IMR-90 (cell line): ENCODE data around the gene DENND6A. TPM values are rescaled to one million over a fixed set of nuclear protein-coding genes. Genes with fewer than 3 reads are reported as not detected.

Source experiments
- ATAC-seq: fragments of 200-7000 bp; cut with Tn5 transposase; 2 replicates; pipeline ENCODE4 v1.9.1; 2020; ENCODE audit warnings: low read depth, mild to moderate bottlenecking, moderate library complexity
- BruUV-seq: library from RNA; stranded (reverse); fragments of 400-500 nt; replicated peaks from 2 replicates; lab custom pipeline; 2021; lab: Mats Ljungman, UMichigan
- CTCF ChIA-PET: fragments of 300-600 bp; formaldehyde crosslinking; extraction: SDS; loops from one replicate; lab custom pipeline; 2021; ENCODE audit warnings: antibody characterized with exemption; lab: Yijun Ruan, JAX
- POLR2A ChIA-PET: fragments of 300-600 bp; sonication (Branson Sonifier 250); formaldehyde crosslinking; loops from one replicate; lab custom pipeline; 2022; ENCODE audit warnings: antibody characterized with exemption; ENCODE audit not compliant: unreplicated experiment; lab: Charles Lee
- DNase-seq: peaks from one replicate; pipeline ENCODE4 v3.0.0; 2013
- H2AFZ ChIP-seq: replicated peaks from 2 replicates; pipeline ENCODE3; 2013; ENCODE audit warnings: low read length, mild to moderate bottlenecking; ENCODE audit not compliant: poor library complexity
- H2AK5ac ChIP-seq: 2 replicates; pipeline ENCODE4 v1.6.1; 2013; ENCODE audit warnings: low read depth, low read length, inconsistent platforms
- H2AK9ac ChIP-seq: replicated peaks from 2 replicates; pipeline ENCODE3; 2013; ENCODE audit warnings: mild to moderate bottlenecking, low read depth, low read length, moderate library complexity; ENCODE audit not compliant: poor library complexity
- H2BK120ac ChIP-seq: 2 replicates; pipeline ENCODE4 v1.6.1; 2013; ENCODE audit warnings: low read depth, low read length, inconsistent platforms
- H2BK15ac ChIP-seq: 3 replicates; pipeline ENCODE4 v1.6.1; 2013; ENCODE audit warnings: low read depth, low read length, inconsistent platforms
- H2BK20ac ChIP-seq: 2 replicates; pipeline ENCODE4 v1.6.1; 2013; ENCODE audit warnings: low read depth, mild to moderate bottlenecking, inconsistent platforms, low read length, moderate library complexity
- H2BK5ac ChIP-seq: 2 replicates; pipeline ENCODE4 v1.6.1; 2013; ENCODE audit warnings: mild to moderate bottlenecking, low read depth, low read length, inconsistent platforms; ENCODE audit not compliant: poor library complexity, severe bottlenecking
- H3K14ac ChIP-seq: replicated peaks from 2 replicates; pipeline ENCODE4 v1.6.1; 2013; ENCODE audit warnings: low read depth, low read length, inconsistent platforms
- H3K18ac ChIP-seq: 2 replicates; pipeline ENCODE4 v1.6.1; 2013; ENCODE audit warnings: low read depth, low read length, control low read depth
- H3K23ac ChIP-seq: 2 replicates; pipeline ENCODE4 v1.6.1; 2013; ENCODE audit warnings: low read depth, low read length, inconsistent platforms
- H3K27ac ChIP-seq: 2 replicates; pipeline ENCODE4 v1.5.1; 2013; ENCODE audit warnings: mild to moderate bottlenecking, control low read depth, low read length; ENCODE audit not compliant: insufficient read depth
- H3K27me3 ChIP-seq: 2 replicates; pipeline ENCODE4 v1.6.1; 2013; ENCODE audit warnings: low read length; ENCODE audit not compliant: control insufficient read depth, insufficient read depth
- H3K36me3 ChIP-seq: 2 replicates; pipeline ENCODE4 v1.6.1; 2013; ENCODE audit warnings: low read length, mixed read lengths; ENCODE audit not compliant: control insufficient read depth, insufficient read depth
- H3K4ac ChIP-seq: 2 replicates; pipeline ENCODE4 v1.6.1; 2013; ENCODE audit warnings: low read depth, low read length, inconsistent platforms
- H3K4me1 ChIP-seq: 2 replicates; pipeline ENCODE4 v1.6.1; 2013; ENCODE audit warnings: low read length, mixed read lengths; ENCODE audit not compliant: control insufficient read depth, insufficient read depth
- H3K4me2 ChIP-seq: 2 replicates; pipeline ENCODE4 v1.6.1; 2013; ENCODE audit warnings: low read depth, mild to moderate bottlenecking, control low read depth, low read length, moderate library complexity
- H3K4me3 ChIP-seq: 2 replicates; pipeline ENCODE4 v1.5.1; 2013; ENCODE audit warnings: low read depth, mild to moderate bottlenecking, control low read depth, low read length, moderate library complexity; ENCODE audit not compliant: insufficient read depth
- H3K56ac ChIP-seq: 2 replicates; pipeline ENCODE4 v1.6.1; 2013; ENCODE audit warnings: low read length, inconsistent platforms; ENCODE audit not compliant: insufficient read depth; ENCODE audit errors: extremely low read depth
- H3K79me1 ChIP-seq, 2 experiments: 2 replicates each; pipeline ENCODE4 v1.6.1; 2013; ENCODE audit warnings: low read length in 2 of 2, inconsistent platforms in 1 of 2, low read depth in 1 of 2
- H3K9ac ChIP-seq: 2 replicates; pipeline ENCODE4 v1.6.1; 2013; ENCODE audit warnings: low read depth, low read length, control low read depth
- H3K9me1 ChIP-seq: 2 replicates; pipeline ENCODE4 v1.6.1; 2013; ENCODE audit warnings: low read length, inconsistent platforms; ENCODE audit not compliant: insufficient read depth
- H3K9me3 ChIP-seq: 2 replicates; pipeline ENCODE4 v1.6.1; 2013; ENCODE audit warnings: low read length; ENCODE audit not compliant: control insufficient read depth, insufficient read depth
- H4K20me1 ChIP-seq: 2 replicates; pipeline ENCODE4 v1.6.1; 2013; ENCODE audit warnings: low read length, inconsistent platforms; ENCODE audit not compliant: insufficient read depth
- H4K5ac ChIP-seq: 2 replicates; pipeline ENCODE4 v1.6.1; 2013; ENCODE audit warnings: mild to moderate bottlenecking, low read depth, low read length, control low read depth
- H4K8ac ChIP-seq, 2 experiments: 2 replicates each; pipeline ENCODE4 v1.6.1; 2013; ENCODE audit warnings: low read depth in 2 of 2, low read length in 2 of 2, control low read depth in 1 of 2, inconsistent platforms in 1 of 2
- H4K91ac ChIP-seq: 2 replicates; pipeline ENCODE4 v1.6.1; 2013; ENCODE audit warnings: low read depth, low read length, inconsistent platforms; ENCODE audit not compliant: insufficient read depth
- BHLHE40 ChIP-seq: fragments of 150-350 bp; IDR thresholded peaks from 2 replicates; pipeline ENCODE4 v1.6.1; 2016; ENCODE audit warnings: mild to moderate bottlenecking, low read depth, low read length
- CEBPB ChIP-seq: IDR thresholded peaks from 2 replicates; pipeline ENCODE4 v1.6.1; 2012; ENCODE audit warnings: low read depth, low read length, improper control_type of control experiment
- FOS ChIP-seq: fragments of 150-350 bp; IDR thresholded peaks from 2 replicates; pipeline ENCODE4 v1.6.1; 2016; ENCODE audit warnings: low read depth, low read length
- MAFK ChIP-seq: IDR thresholded peaks from 2 replicates; pipeline ENCODE4 v1.6.1; 2012; ENCODE audit warnings: low read depth, low read length, improper control_type of control experiment
- MAZ ChIP-seq: IDR thresholded peaks from 2 replicates; pipeline ENCODE4 v1.6.1; 2012; ENCODE audit warnings: low read depth, mild to moderate bottlenecking, low read length, improper control_type of control experiment, moderate library complexity, borderline replicate concordance
- MXI1 ChIP-seq: IDR thresholded peaks from 2 replicates; pipeline ENCODE4 v1.6.1; 2012; ENCODE audit warnings: low read depth, mild to moderate bottlenecking, low read length, moderate library complexity, borderline replicate concordance
- NFE2L2 ChIP-seq: fragments of 150-350 bp; IDR thresholded peaks from 2 replicates; pipeline ENCODE4 v1.6.1; 2016; ENCODE audit warnings: low read depth, mild to moderate bottlenecking, low read length
- POLR2A ChIP-seq: IDR thresholded peaks from 2 replicates; pipeline ENCODE4 v1.6.1; 2012; ENCODE audit warnings: mild to moderate bottlenecking, low read depth, low read length
- RAD21 ChIP-seq: IDR thresholded peaks from 2 replicates; pipeline ENCODE4 v1.6.1; 2012; ENCODE audit warnings: low read length, improper control_type of control experiment
- RCOR1 ChIP-seq: IDR thresholded peaks from 2 replicates; pipeline ENCODE4 v1.6.1; 2012; ENCODE audit warnings: mild to moderate bottlenecking, low read length, improper control_type of control experiment; ENCODE audit not compliant: insufficient replicate concordance
- RFX5 ChIP-seq: IDR thresholded peaks from 2 replicates; pipeline ENCODE4 v1.8.0; 2012; ENCODE audit warnings: low read depth, mild to moderate bottlenecking, low read length, moderate library complexity
- SMC3 ChIP-seq: fragments of 150-350 bp; IDR thresholded peaks from 2 replicates; pipeline ENCODE4 v1.6.1; 2016; ENCODE audit warnings: low read depth, mild to moderate bottlenecking, antibody characterized with exemption, low read length, moderate library complexity
- USF2 ChIP-seq: fragments of 150-350 bp; IDR thresholded peaks from 2 replicates; pipeline ENCODE4 v1.6.1; 2017; ENCODE audit warnings: mild to moderate bottlenecking, antibody characterized with exemption, low read length, low read depth
- WGBS, 2 experiments: methylation state at CpG; one replicate each; pipeline versions ENCODE4 v1.1.5 to v1.1.7; 2013; ENCODE audit warnings: missing lambda C conversion rate in 2 of 2; ENCODE audit not compliant: insufficient read length in 1 of 2; ENCODE audit errors: extremely low coverage in 2 of 2; 5-methylcytosine and 5-hydroxymethylcytosine counted together
- dilution Hi-C: fragments of 300-500 bp; cut with HindIII; formaldehyde crosslinking; loops from one replicate; pipeline ENCODE4 v1.14.3; 2018; ENCODE audit warnings: low sequenced_read_pairs; ENCODE audit not compliant: unreplicated experiment
- in situ Hi-C: fragments of 300-500 bp; cut with MboI; formaldehyde crosslinking; loops from 3 replicates; pipeline ENCODE4 v1.14.3; 2019; ENCODE audit warnings: low sequenced_read_pairs, inconsistent platforms, mixed read lengths
- intact Hi-C: fragments of 100-400 bp; cut with micrococcal nuclease; formaldehyde crosslinking; loops from 2 replicates; pipeline ENCODE4 v1.10.0; 2022
- polyA plus RNA-seq, 3 experiments: library from polyadenylated mRNA; depleted of rRNA; stranded (reverse); fragments of >200 nt; gene quantifications; 2 replicates each; pipeline ENCODE4 v1.2.3, GENCODE V29; 2012; ENCODE audit warnings: low replicate concordance in 1 of 3
- total RNA-seq: library from RNA; depleted of rRNA; stranded (reverse); fragments of >200 nt; gene quantifications from 2 replicates; pipeline ENCODE4 v1.2.3, GENCODE V29; 2012
- TF ChIP-seq, protein P1 (sequence below): fragments of 150-350 bp; IDR thresholded peaks from 2 replicates; pipeline ENCODE4 v1.6.1; 2016; ENCODE audit warnings: low read depth, mild to moderate bottlenecking, low read length, moderate library complexity, borderline replicate concordance
- TF ChIP-seq, protein P2 (sequence below): conservative IDR thresholded peaks from 2 replicates; pipeline ENCODE4 v1.5.1; 2012; ENCODE audit warnings: mild to moderate bottlenecking, low read depth, low read length, improper control_type of control experiment

The DENND6A gene
- total and polyA plus RNA-seq, 2 of the 4 experiments (the other 2 are of a cell fraction) = 3.8 to 9.0 TPM

DNA sequence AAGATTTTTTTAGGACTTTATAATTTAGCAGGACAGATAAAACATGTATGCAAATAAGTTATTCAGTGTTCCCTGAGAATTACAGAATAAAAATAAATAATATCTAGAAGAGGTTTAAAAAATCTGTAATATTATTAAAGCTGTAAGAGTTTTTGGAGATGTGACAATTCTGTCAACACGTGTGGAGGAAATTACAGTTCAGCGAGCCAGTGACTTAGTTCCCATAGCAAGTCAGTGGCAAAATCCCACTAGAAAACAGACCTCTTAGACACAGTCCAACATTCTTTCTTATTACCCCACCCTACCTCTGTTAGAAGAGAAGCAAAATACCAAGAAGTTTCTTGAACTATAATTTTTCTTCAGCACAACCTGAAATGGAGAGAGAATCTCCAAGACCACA, 16.2 kb upstream of the DENND6A start:
- no TSS peak for BruUV-seq

More for the DNA sequence above, 16.2 kb upstream of the DENND6A start:
- no peaks in the 10 kb centered on the region for H3K36me3 ChIP-seq
- H4K8ac ChIP-seq = no peak overlapping the region
- no peak overlapping the region for H2AK9ac ChIP-seq
- H3K18ac ChIP-seq = no peak overlapping the region
- in situ Hi-C loops = no loop called here
- H4K5ac ChIP-seq = no peak overlapping the region
- intact Hi-C loops = no loop called here
- H3K4me3 ChIP-seq = no peak overlapping the region
- no peak overlapping the region for H3K27ac ChIP-seq
- H2AK5ac ChIP-seq = no peak overlapping the region
- no peaks in the 10 kb centered on the region for H3K79me1 ChIP-seq
- no peak overlapping the region for H3K56ac ChIP-seq
- H4K20me1 ChIP-seq = no peaks in the 10 kb centered on the region
- H3K4ac ChIP-seq = no peak overlapping the region
- H3K4me2 ChIP-seq = no peak overlapping the region
- POLR2A ChIA-PET = no interaction called here
- H2BK120ac ChIP-seq = no peak overlapping the region
- no peak overlapping the region for H2BK20ac ChIP-seq
- no peaks in the 10 kb centered on the region; the same call in 1 of the 2 replicates for H3K4me1 ChIP-seq
- H4K91ac ChIP-seq = no peak overlapping the region
- no peak overlapping the region for H2BK15ac ChIP-seq
- no peak for ATAC-seq
- H3K9me3 ChIP-seq = no peaks in the 10 kb centered on the region
- no peak overlapping the region for H3K9ac ChIP-seq
- TF ChIP-seq BHLHE40 (no peak), RFX5 (no peak), RCOR1 (no peak), USF2 (no peak), MAZ (no peak), NFE2L2 (no peak), MAFK (no peak), RAD21 (no peak), SMC3 (no peak), POLR2A (no peak), FOS (no peak), CEBPB (no peak), MXI1 (no peak)
- TF ChIP-seq, protein P1, sequence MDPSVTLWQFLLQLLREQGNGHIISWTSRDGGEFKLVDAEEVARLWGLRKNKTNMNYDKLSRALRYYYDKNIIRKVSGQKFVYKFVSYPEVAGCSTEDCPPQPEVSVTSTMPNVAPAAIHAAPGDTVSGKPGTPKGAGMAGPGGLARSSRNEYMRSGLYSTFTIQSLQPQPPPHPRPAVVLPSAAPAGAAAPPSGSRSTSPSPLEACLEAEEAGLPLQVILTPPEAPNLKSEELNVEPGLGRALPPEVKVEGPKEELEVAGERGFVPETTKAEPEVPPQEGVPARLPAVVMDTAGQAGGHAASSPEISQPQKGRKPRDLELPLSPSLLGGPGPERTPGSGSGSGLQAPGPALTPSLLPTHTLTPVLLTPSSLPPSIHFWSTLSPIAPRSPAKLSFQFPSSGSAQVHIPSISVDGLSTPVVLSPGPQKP = no peak
- TF ChIP-seq, protein P2, sequence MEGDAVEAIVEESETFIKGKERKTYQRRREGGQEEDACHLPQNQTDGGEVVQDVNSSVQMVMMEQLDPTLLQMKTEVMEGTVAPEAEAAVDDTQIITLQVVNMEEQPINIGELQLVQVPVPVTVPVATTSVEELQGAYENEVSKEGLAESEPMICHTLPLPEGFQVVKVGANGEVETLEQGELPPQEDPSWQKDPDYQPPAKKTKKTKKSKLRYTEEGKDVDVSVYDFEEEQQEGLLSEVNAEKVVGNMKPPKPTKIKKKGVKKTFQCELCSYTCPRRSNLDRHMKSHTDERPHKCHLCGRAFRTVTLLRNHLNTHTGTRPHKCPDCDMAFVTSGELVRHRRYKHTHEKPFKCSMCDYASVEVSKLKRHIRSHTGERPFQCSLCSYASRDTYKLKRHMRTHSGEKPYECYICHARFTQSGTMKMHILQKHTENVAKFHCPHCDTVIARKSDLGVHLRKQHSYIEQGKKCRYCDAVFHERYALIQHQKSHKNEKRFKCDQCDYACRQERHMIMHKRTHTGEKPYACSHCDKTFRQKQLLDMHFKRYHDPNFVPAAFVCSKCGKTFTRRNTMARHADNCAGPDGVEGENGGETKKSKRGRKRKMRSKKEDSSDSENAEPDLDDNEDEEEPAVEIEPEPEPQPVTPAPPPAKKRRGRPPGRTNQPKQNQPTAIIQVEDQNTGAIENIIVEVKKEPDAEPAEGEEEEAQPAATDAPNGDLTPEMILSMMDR = no peak
- H2AFZ ChIP-seq = no peak overlapping the region
- no CpG with 5 or more reads among the region's 2 CpGs for WGBS, 2 experiments
- H3K9me1 ChIP-seq = no peaks in the 10 kb centered on the region
- CTCF ChIA-PET = no interaction called here
- no peak for DNase-seq
- dilution Hi-C loops = no loop called here
- H3K14ac ChIP-seq = no peak overlapping the region
- H3K23ac ChIP-seq = no peak overlapping the region
- no peaks in the 10 kb centered on the region for H3K27me3 ChIP-seq
- H2BK5ac ChIP-seq = no peak overlapping the region
